RPMI8226 (cell line): ENCODE results near the gene PPP4R2.

ENCODE experiments used
- DNase-seq: peaks from one replicate; pipeline ENCODE4 v3.0.0-alpha.2; 2015

Gene PPP4R2, protein sequence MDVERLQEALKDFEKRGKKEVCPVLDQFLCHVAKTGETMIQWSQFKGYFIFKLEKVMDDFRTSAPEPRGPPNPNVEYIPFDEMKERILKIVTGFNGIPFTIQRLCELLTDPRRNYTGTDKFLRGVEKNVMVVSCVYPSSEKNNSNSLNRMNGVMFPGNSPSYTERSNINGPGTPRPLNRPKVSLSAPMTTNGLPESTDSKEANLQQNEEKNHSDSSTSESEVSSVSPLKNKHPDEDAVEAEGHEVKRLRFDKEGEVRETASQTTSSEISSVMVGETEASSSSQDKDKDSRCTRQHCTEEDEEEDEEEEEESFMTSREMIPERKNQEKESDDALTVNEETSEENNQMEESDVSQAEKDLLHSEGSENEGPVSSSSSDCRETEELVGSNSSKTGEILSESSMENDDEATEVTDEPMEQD

GRCh38 chr3:72996473-72997333 lies at the start of gene PPP4R2:
Gene PPP4R2, plus strand, starts transcription at chr3:72996811. Its CDS starts 227 bp downstream, at chr3:72997038.
- DNase-seq = peak; percentile 93

DNA sequence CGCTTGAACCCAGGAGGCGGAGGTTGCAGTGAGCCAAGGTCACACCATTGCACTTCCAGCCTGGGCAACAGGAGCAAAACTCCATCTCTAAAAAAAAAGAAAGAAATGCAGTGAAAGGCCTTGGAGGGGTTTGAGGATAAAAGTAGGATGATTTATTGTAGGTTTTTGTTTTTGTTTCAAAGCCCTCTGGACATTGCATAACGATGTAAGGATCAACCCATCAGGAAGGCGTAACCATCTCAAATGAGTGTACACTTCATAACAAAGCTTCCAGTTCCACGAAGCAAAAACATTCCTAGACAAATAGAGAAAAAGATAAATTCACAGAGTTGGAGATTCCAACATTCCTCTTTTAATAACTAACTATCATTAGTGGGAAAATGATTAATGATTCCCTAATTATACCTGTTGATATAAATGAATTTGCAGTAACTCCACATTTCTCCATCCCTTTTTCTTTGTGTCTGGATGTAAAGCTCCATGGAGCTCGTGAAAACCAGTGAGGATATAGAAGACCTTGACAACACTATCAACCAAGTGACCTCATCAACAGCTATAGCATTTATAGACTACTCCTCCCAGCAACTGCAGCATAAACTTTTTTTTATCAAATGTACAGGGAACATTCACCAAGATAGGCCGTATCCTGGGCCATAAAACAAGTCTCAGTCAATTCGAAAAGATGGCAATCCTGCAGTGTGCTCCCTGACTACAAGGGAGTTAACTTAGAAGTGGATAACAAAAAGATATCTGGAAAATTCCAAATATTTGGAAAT lies 48.7 kb upstream of the PPP4R2 start:
- no peak for DNase-seq

DNA sequence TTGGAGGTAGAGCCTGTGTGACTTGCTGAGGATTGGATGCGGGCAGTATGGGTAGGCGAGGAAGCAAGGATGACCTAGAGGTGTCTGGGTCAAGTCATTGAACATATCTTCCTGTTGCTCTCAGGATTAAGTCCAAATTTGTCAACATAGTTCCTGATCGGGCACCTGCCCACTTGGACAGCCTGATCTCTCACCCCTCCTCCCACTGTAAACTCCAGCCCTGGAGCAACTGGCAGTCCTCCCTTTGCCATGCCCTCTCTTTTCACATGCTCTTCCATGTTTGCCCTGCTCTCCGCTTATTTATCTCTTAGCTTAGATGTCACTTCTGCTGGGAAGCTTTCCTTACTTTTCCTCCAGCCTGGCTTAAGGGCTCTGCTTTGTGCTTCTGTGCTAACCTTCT lies 47.6 kb upstream of the PPP4R2 start:
- no peak for DNase-seq

GRCh38 chr3:72950372-72950771 lies 46.2 kb upstream of the PPP4R2 start:
- no peak for DNase-seq

DNA sequence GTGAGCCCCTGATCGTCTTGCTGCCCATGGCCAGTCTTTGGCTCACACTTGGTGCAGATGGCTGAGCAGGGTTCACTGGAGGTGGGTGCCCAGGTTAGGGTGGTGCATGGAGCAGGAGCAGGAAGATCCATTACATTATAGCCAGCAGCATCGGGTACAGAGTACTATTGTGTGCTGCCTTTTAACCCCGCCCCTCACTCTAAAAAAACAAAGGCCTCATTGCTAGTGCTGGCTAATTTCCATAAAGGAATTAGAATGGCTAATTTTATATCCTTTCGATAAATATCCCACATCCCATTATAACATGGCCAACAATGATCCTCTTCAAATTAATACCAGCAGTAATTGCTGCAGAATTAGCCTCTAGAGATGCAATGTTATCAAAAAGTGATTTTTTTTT lies 45.8 kb upstream of the PPP4R2 start:
- DNase-seq = no peak

DNA sequence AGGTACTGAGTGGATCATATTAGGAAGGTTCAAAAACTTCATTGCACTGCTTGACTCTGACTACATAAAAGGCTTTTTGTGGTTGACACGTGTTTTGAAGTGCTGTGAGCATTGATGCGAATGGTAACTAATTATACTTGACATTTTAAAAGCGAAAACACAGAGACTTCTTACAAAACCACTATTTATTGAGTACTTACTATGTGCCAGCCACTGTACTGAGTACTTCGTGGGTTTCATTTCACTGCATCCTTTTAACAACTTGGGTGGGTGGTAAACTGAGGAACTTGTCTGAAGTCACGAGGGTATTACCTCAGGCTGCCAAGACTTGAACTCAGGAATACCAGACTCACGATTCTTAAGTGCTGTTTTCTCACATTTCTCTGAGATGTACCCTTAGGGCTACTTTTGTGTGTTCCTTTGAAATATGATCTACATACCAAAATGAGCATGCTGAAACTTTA lies 45.3 kb upstream of the PPP4R2 start:
- DNase-seq = no peak

DNA sequence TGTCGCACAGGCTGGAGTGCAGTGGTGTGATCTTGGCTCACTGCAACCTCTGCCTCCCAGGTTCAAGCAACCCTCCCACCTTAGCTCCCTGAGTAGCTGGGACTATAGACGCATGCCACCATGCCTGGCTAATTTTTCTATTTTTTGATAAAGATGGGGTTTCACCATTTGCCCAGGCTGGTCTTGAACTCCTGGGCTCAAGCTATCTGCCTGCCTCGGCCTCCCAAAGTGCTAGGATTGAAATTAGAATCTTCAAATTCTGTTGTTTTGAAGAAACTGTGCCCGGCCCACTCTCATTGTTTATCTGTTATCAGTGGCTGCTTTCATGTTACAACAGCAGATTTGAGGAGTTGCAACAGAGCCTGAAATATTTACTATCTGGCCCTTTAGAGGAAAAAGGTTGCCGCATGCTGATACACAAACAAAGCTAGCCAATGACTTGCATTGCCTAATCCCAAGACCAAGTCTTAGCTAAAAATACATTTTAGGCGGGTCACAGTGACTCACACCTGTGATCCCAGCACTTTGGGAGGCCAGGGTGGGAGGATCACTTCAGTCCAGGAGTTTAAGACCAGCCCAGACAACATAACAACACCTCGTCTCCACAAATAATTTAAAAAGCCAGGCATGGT lies 43.2 kb upstream of the PPP4R2 start:
- DNase-seq = no peak

GRCh38 chr3:72957297-72957696 lies 39.3 kb upstream of the PPP4R2 start:
- no peak for DNase-seq

GRCh38 chr3:72959336-72959735 lies 37.3 kb upstream of the PPP4R2 start:
- DNase-seq = no peak

- peak; percentile 10 for DNase-seq
Measured at GRCh38 chr3:72960812-72961518, 35.6 kb upstream of the PPP4R2 start.

DNA sequence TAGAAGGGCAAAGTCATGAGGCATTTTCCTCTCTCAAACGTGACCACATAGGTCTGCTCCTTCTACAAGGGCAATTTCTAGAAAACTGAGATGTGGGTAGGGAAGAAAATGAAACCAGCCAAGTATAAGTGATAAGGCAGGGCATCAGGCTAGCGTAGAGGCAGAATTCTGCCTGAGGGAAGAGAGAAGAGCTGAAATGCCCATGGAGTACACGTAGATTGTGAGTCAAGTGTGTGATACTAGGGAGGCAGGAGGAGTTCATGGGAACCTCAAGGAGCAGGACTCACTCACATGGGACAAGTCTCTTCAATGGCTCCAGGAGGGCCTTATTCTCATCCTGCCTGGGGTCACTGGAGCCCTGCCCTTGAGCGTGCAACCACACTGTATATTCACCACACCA lies 34.9 kb upstream of the PPP4R2 start:
- no peak for DNase-seq

- DNase-seq = no peak
Measured at GRCh38 chr3:72962317-72962716, 34.3 kb upstream of the PPP4R2 start.

GRCh38 chr3:72964633-72965032 lies 32.0 kb upstream of the PPP4R2 start:
- DNase-seq = no peak

- no peak for DNase-seq
Measured at GRCh38 chr3:72968266-72968664, 28.3 kb upstream of the PPP4R2 start.

DNA sequence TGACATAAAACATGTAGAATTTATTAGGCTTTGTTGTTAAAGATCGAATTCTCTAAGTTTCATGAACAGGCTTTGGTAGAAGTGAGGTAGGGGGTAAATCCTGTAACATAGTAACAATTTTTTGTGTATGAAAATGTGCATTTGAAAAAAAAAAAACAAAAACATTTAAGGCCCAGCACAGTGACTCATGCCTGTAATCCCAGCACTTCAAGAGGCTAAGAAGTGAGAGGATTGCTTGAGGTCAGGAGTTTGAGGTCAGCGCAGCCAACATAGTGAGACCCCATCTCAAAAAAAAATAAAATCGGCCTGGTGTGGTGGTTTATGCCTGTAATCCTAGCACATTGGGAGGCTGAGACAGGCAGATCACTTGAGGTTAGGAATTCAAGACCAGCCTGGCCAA lies 26.8 kb upstream of the PPP4R2 start:
- no peak for DNase-seq

DNA sequence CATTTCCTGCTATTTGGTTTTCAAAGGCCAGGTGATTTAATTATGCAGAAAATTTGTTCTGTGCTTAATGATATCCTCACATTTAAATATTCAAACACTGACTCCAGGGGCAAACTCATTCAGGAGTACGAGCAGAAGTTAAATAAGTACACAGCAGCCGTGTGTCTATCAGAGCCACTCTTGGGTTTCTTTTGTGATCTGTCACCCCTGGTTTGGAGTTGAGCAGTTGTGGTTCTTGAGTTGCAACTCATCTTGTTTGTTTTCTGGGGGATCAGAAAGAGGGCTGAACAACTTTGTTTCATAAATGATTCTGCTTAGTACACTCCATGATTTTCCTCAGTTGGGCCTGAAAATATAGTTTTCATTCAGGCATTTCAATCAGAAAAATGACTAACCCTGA lies 25.7 kb upstream of the PPP4R2 start:
- DNase-seq = no peak

GRCh38 chr3:72972706-72973030 lies 23.9 kb upstream of the PPP4R2 start:
- DNase-seq = no peak

DNA sequence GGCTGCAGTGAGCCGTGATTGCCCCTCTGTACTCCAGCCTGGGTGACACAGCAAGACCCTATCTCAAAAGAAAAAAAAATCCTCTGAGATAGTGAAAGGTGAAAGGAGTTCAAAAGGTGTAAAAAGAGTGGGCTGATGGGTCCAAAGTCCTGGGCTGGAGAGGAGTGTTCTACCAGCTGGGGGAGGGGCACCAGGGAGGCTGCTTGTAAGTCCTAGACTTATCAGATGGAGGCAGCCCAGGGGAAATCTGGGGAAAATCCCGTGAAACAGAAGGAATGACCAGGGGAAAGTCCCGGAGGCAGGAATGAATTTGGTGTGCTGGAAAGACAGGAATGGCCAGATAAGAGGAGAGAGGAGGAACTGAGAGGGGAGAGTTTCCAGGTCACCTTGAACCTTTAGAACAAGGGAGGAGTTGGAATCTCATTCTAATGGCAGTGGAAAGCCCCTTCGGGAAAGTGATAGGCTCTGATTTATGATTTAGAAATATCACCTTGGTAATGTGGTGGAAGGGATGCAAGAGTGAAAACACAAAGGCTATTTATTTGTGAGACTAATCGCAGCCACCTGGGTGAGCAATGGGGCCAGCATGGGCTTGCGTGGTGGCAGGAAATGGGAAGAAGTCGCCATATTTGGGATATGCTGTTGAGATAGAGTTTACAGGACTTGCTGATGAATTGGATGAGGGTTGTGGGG lies 23.4 kb upstream of the PPP4R2 start:
- no peak for DNase-seq

- no peak for DNase-seq
Measured at GRCh38 chr3:72973786-72974185, 22.8 kb upstream of the PPP4R2 start.

DNA sequence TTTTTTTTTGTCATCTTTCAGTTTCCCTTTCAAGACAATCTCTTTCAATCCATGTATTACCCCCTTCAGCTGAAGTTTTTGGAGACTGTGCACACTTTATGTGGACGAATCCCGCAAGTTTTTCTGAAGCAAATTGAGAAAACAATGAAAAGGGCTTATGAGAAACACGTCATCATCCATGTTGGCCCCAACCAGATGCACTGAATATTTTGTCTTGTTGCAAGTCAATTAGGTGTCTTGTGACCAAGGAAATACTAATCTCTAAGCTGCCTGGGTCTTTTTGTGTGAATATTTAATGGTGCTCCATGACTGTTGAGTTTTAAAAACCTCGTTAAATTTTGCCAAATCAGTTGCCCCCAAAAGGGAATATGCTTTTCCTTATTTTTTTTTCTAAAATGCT lies 21.7 kb upstream of the PPP4R2 start:
- DNase-seq = no peak

DNA sequence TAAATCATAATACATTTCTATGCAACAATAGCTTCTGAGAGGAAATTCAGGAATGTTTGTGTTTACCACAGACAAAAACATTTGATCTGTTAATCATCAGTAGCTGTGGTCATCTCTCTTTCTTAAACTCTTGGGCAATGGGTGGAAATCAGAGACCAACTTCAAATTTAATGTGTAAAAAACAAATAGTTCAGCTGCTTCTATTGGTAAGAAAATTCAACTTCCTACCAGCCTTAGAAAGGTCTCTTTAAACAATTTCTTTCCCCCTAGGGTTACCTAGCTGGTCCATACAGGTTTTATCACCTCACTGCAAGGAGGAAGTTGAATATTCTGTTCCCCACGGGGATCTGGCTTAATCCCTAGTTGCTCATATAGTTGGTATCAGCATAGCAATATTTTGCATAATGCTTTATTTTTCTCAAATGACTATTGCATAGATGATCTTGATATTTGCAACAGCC lies 20.3 kb upstream of the PPP4R2 start:
- no peak for DNase-seq
